ENCODE results near the gene ZFP82. TPM values are rescaled to one million over a fixed set of nuclear protein-coding genes. Genes with fewer than 3 reads are reported as not detected.

The ZFP82 gene
- total RNA-seq, 2 donors from 2014 or later, result 0.78 to 2.0 TPM

GRCh38 chr19:36377541-36378178 lies 40.8 kb downstream of the ZFP82 start:
- intact Hi-C loops (cut with DNase I), result no loop called here
- no peak overlapping the region for H3K4me3 ChIP-seq
- ATAC-seq (no peak), DNase-seq (no peak)
- no peaks in the 10 kb centered on the region for H3K27me3 ChIP-seq
- TF ChIP-seq, protein P1, sequence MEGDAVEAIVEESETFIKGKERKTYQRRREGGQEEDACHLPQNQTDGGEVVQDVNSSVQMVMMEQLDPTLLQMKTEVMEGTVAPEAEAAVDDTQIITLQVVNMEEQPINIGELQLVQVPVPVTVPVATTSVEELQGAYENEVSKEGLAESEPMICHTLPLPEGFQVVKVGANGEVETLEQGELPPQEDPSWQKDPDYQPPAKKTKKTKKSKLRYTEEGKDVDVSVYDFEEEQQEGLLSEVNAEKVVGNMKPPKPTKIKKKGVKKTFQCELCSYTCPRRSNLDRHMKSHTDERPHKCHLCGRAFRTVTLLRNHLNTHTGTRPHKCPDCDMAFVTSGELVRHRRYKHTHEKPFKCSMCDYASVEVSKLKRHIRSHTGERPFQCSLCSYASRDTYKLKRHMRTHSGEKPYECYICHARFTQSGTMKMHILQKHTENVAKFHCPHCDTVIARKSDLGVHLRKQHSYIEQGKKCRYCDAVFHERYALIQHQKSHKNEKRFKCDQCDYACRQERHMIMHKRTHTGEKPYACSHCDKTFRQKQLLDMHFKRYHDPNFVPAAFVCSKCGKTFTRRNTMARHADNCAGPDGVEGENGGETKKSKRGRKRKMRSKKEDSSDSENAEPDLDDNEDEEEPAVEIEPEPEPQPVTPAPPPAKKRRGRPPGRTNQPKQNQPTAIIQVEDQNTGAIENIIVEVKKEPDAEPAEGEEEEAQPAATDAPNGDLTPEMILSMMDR (IDR thresholded peaks at IDR 0.05), result no peak
- H3K36me3 ChIP-seq (replicated peaks in 1 of 2; ENCODE audit: insufficient read depth in 1 of 2, low read depth in 2 of 2), result no peaks in the 10 kb centered on the region
- H3K4me1 ChIP-seq, result peaks cover 15% of the 10 kb centered on the region
- H3K27ac ChIP-seq, result peak overlapping the region in 3 of 4 donors; percentile 72 to 94 (median 84)
- 35 to 46% methylated on average over 9 to 10 of the region's 10 CpGs for WGBS, 2 donors
- H3K9me3 ChIP-seq, result no peaks in the 10 kb centered on the region

GRCh38 chr19:36373638-36374156 lies 44.7 kb downstream of the ZFP82 start:
- Histone ChIP-seq H3K27me3 (no peaks in the 10 kb centered on the region), H3K27ac (no peak overlapping the region), H3K36me3 (replicated peaks in 1 of 2; ENCODE audit: insufficient read depth in 1 of 2, low read depth in 2 of 2) (no peaks in the 10 kb centered on the region), H3K4me1 (peaks cover 10% of the 10 kb centered on the region), H3K4me3 (no peak overlapping the region), H3K9me3 (no peaks in the 10 kb centered on the region)
- TF ChIP-seq, protein P1 (IDR thresholded peaks at IDR 0.05), result no peak
- no peak for TF ChIP-seq POLR2A (IDR thresholded peaks at IDR 0.05)
- DNase-seq, result no peak
- WGBS, 2 donors, result 92 to 97% methylated on average over 5 of the region's 5 CpGs
- no peak for ATAC-seq
- intact Hi-C loops (cut with DNase I), result no loop called here

DNA sequence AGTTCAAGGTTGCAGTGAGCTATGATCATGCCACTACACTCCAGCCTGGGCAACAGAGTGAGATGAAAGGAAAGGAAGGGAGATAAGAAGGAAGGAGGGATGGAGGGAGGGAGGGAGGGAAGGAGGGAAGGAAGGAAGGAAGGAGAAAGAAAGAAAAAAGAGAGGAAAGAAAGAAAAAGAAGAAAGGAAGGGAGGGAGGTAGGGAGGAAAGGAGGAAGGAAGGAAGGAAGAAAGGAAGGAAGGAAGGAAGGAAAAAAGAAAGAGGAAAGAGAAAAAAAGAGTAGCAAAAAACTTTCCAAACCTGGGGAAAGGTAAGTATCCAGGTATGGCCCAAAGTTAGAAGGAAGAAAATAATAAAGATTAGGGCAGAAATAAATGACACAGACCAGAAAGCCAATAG lies 46.6 kb downstream of the ZFP82 start:
- no peaks in the 10 kb centered on the region for H3K9me3 ChIP-seq

GRCh38 chr19:36363845-36364244 lies 54.6 kb downstream of the ZFP82 start:
- intact Hi-C loops (cut with DNase I), result no loop called here
- TF ChIP-seq, protein P1 (IDR thresholded peaks at IDR 0.05), result no peak
- TF ChIP-seq POLR2A (IDR thresholded peaks at IDR 0.05), result no peak
- ATAC-seq (no peak), DNase-seq (no peak)
- Histone ChIP-seq H3K4me1 (no peaks in the 10 kb centered on the region), H3K27ac (no peak overlapping the region), H3K9me3 (no peaks in the 10 kb centered on the region), H3K4me3 (no peak overlapping the region), H3K36me3 (replicated peaks in 1 of 2; ENCODE audit: insufficient read depth in 1 of 2, low read depth in 2 of 2) (peaks cover 0 to 7% of the 10 kb centered on the region in 2 donors), H3K27me3 (no peaks in the 10 kb centered on the region)
- WGBS, 2 donors, result 76 to 78% methylated on average over 6 of the region's 6 CpGs

More for the DNA sequence above, 46.6 kb downstream of the ZFP82 start:
- H3K27ac ChIP-seq, result no peak overlapping the region
- H3K4me3 ChIP-seq, result no peak overlapping the region
- no peaks in the 10 kb centered on the region for H3K4me1 ChIP-seq
- peaks cover 0 to 2% of the 10 kb centered on the region in 2 donors for H3K36me3 ChIP-seq (replicated peaks in 1 of 2; ENCODE audit: insufficient read depth in 1 of 2, low read depth in 2 of 2)
- H3K27me3 ChIP-seq, result no peaks in the 10 kb centered on the region
- ATAC-seq (no peak), DNase-seq (no peak)
- intact Hi-C loops (cut with DNase I), result no loop called here
- TF ChIP-seq POLR2A (IDR thresholded peaks at IDR 0.05), result no peak
- TF ChIP-seq, protein P1 (IDR thresholded peaks at IDR 0.05), result no peak

Other genes with a start within 250 kb of the ZFP82 start
- gene ZNF565, start 204.0 kb downstream of the ZFP82 start, total RNA-seq, result 1 to 10 TPM; 4.9 to 5.3 TPM
- 10 to 100 TPM; 23.7 to 38.7 TPM for gene ZNF146, start 203.5 kb downstream of the ZFP82 start, total RNA-seq
- gene ZFP14, start 39.4 kb downstream of the ZFP82 start, total RNA-seq, result 1 to 10 TPM in 1 of 2 donors, under 1 TPM in 1; 0.99 to 4.4 TPM
- 1 to 10 TPM; 4.4 to 9.9 TPM for gene ZNF566, start 70.9 kb upstream of the ZFP82 start, total RNA-seq
- 10 to 100 TPM in 1 of 2 donors, 1 to 10 TPM in 1; 3.0 to 16.3 TPM for gene ZNF260, start 109.6 kb upstream of the ZFP82 start, total RNA-seq
- 1 to 10 TPM; 3.3 to 7.0 TPM for gene ZNF529, start 154.6 kb upstream of the ZFP82 start, total RNA-seq
- gene ZNF382, start 186.7 kb upstream of the ZFP82 start, total RNA-seq, result 1 to 10 TPM; 3.1 to 6.3 TPM
- gene ZNF461, start 248.2 kb upstream of the ZFP82 start, total RNA-seq, result 10 to 100 TPM in 1 of 2 donors, 1 to 10 TPM in 1; 1.6 to 10.6 TPM